Stimulated activated effector memory CD8-positive, alpha-beta T cell treated with anti-CD3 and anti-CD28 coated beads, Interleukin-12 subunit alpha, Interleukin-12 subunit beta, amount 100 ng/mL, for 72 hours (primary cell): ENCODE data around the gene TLR7.

Experiments
- ATAC-seq: fragments of 150-1000 bp; cut with Tn5 transposase; 2 replicates; pipeline ENCODE4 v1.10.0; 2021
- DNase-seq, 2 donors: peaks; one replicate each; pipeline ENCODE4 v3.0.0; 2021 to 2022; ENCODE audit warnings: low spot score in 2 of 2
- H3K27ac Mint-ChIP-seq: one replicate; pipeline ENCODE4 v1.8.0; 2022; ENCODE audit warnings: mild to moderate bottlenecking, mixed read lengths
- H3K36me3 Mint-ChIP-seq: one replicate; pipeline ENCODE4 v1.8.0; 2022; ENCODE audit warnings: mild to moderate bottlenecking, mixed read lengths
- H3K4me1 Mint-ChIP-seq: one replicate; pipeline ENCODE4 v1.8.0; 2022; ENCODE audit warnings: mixed read lengths
- H3K4me3 Mint-ChIP-seq: one replicate; pipeline ENCODE4 v1.8.0; 2022; ENCODE audit warnings: mild to moderate bottlenecking, mixed read lengths
- H3K9me3 Mint-ChIP-seq: one replicate; pipeline ENCODE4 v1.8.0; 2022; ENCODE audit warnings: mixed read lengths

TLR7 gene

DNA sequence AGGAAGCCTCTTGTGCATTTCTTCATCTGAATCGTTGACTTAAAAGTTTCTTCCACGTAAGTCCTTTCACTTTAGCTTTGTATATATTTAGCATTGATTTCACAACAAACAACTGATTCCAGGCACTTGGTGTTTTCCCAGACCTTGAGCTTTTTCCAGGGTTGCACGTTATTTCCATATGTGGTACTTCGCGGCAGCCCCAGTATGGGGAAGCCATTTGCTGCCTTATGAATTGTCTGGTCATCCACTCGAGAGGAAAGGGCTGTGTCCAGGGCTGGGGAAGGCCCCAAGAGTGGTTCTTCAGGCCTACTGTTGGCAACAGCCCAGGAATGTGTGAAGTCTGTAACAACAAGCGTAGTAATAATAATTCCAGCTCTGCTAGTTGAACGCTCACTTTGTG is 36.8 kb downstream of the TLR7 start:
- DNase-seq = no peak
- peaks cover 8% of the 10 kb centered on the region for H3K4me1 Mint-ChIP-seq
- H3K4me3 Mint-ChIP-seq = no peak overlapping the region
- no peaks in the 10 kb centered on the region for H3K9me3 Mint-ChIP-seq
- ATAC-seq = no peak
- no peaks in the 10 kb centered on the region for H3K36me3 Mint-ChIP-seq
- no peak overlapping the region for H3K27ac Mint-ChIP-seq

DNA sequence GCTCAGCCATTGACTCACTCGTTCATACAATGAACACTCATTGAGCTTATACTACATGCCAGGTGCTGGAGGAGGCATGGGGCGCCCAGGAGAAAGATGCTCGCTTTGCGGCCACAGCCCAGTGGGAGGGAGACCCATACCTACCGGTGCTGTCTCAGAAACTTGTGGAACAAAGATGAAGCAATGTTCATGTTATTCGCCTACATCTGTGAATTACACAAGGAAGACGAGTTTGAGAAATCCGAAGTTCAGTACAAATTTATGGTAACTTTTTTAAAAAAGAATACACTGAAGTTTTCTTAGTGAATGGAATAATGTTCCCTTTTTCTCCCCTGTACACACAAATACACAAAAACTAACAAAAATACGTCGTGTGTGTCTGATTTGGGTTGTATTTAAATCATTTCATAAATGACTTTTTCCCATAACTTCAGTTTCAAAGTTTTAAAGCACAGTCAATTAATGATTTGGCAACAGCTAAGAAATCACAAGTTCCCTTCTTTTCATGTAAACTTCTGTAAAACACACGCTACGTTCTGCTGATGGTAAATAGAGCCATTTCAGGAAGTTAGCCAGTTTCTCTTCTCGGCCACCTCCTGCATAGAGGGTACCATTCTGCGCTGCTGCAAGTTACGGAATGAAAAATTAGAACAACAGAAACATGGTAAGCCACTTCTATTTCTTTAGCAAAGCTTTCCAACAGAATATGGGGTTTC is 39.3 kb downstream of the TLR7 start, which contains the start of gene TLR8:
TSS of gene TLR8 (plus strand) at position 575 of the 716 bp plus-strand sequence. CDS start at position 662, 87 bp downstream.
- Mint-ChIP-seq H3K9me3 (no peaks in the 10 kb centered on the region), H3K4me1 (peaks cover 8% of the 10 kb centered on the region), H3K27ac (no peak within 1 kb of the TSS), H3K36me3 (no peaks in the 10 kb centered on the region), H3K4me3 (no peak within 1 kb of the TSS)
- ATAC-seq (no peak), DNase-seq (no peak)

- peak; percentile 61 for ATAC-seq
- H3K4me1 Mint-ChIP-seq = peaks cover 9% of the 10 kb centered on the region
- no peak overlapping the region for H3K4me3 Mint-ChIP-seq
- H3K27ac Mint-ChIP-seq = no peak overlapping the region
- no peak for DNase-seq
- H3K36me3 Mint-ChIP-seq = no peaks in the 10 kb centered on the region
- no peaks in the 10 kb centered on the region for H3K9me3 Mint-ChIP-seq
Measured at GRCh38 chrX:12910423-12911121, 43.7 kb downstream of the TLR7 start.

GRCh38 chrX:12911122-12911470 is 44.2 kb downstream of the TLR7 start:
- no peaks in the 10 kb centered on the region for H3K9me3 Mint-ChIP-seq

DNA sequence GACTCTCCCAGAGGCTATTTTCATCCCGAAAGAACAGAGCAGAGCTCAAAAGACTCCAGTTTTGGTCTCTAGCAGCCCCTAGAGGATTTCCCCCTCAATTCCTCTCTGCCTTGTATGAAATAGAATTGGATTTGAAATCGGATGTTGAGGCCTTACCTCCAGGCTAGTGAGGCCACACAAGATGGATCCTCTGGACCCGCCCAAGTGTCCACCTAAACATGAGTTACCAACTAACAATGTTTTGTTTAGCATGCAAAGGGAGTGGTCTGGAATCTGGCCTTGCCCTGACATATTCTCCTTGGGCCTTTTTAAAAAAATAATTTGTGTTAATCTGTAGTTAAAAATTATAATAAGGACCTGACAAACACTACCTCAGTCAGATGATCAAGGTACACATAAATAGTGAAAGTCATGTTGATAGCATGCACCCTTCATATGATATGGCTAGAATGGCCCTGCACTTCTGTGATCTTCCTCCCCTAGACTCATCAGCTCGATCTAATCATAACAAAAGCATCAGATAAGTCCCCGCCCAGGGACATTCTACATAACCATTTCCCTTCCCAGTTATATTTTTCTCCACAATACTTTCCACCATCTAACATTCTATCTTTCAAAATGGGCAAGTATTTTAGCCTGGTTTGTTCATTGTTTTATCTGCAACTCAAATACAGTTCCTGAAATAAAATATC is 46.1 kb downstream of the TLR7 start:
- Mint-ChIP-seq H3K27ac (no peak overlapping the region), H3K36me3 (no peaks in the 10 kb centered on the region), H3K4me1 (peaks cover 9% of the 10 kb centered on the region), H3K9me3 (no peaks in the 10 kb centered on the region), H3K4me3 (no peak overlapping the region)
- no peak for DNase-seq
- ATAC-seq = no peak

More at GRCh38 chrX:12911122-12911470, 44.2 kb downstream of the TLR7 start:
- DNase-seq (no peak), ATAC-seq (no peak)
- Mint-ChIP-seq H3K4me1 (peaks cover 9% of the 10 kb centered on the region), H3K36me3 (no peaks in the 10 kb centered on the region), H3K27ac (no peak overlapping the region), H3K4me3 (no peak overlapping the region)

DNA sequence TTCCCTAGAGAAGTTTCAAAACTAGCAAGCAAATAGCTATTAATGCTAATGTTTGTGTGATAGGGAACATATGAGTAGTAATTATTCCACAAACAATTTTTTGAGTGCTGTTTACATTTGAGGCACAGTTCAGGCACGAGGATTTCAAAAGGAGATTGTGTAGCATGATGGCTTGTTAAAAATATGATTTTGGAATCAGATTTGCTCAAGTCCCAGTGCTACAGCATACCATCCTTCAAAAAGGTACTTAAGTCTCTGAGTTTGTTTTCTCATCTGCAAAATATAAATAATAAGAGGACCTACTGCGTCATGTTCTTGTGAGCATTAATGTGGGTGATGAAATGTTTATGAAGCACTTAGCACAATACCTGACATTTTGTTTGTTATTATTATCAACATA is 50.9 kb downstream of the TLR7 start:
- no peaks in the 10 kb centered on the region for H3K9me3 Mint-ChIP-seq
- H3K27ac Mint-ChIP-seq = no peak overlapping the region
- H3K36me3 Mint-ChIP-seq = no peaks in the 10 kb centered on the region
- no peaks in the 10 kb centered on the region for H3K4me1 Mint-ChIP-seq
- no peak overlapping the region for H3K4me3 Mint-ChIP-seq
- DNase-seq (no peak), ATAC-seq (no peak)

DNA sequence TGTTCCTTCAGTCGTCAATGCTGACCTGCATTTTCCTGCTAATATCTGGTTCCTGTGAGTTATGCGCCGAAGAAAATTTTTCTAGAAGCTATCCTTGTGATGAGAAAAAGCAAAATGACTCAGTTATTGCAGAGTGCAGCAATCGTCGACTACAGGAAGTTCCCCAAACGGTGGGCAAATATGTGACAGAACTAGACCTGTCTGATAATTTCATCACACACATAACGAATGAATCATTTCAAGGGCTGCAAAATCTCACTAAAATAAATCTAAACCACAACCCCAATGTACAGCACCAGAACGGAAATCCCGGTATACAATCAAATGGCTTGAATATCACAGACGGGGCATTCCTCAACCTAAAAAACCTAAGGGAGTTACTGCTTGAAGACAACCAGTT is 52.2 kb downstream of the TLR7 start:
- H3K36me3 Mint-ChIP-seq = no peaks in the 10 kb centered on the region
- ATAC-seq (peak; percentile 96), DNase-seq (no peak)
- no peaks in the 10 kb centered on the region for H3K4me1 Mint-ChIP-seq
- H3K9me3 Mint-ChIP-seq = no peaks in the 10 kb centered on the region
- H3K4me3 Mint-ChIP-seq = peak overlapping the region; percentile 29
- no peak overlapping the region for H3K27ac Mint-ChIP-seq

- no peaks in the 10 kb centered on the region for H3K9me3 Mint-ChIP-seq
- no peak overlapping the region for H3K4me3 Mint-ChIP-seq
- no peak overlapping the region for H3K27ac Mint-ChIP-seq
Measured at GRCh38 chrX:12919620-12920019, 52.7 kb downstream of the TLR7 start.

DNA sequence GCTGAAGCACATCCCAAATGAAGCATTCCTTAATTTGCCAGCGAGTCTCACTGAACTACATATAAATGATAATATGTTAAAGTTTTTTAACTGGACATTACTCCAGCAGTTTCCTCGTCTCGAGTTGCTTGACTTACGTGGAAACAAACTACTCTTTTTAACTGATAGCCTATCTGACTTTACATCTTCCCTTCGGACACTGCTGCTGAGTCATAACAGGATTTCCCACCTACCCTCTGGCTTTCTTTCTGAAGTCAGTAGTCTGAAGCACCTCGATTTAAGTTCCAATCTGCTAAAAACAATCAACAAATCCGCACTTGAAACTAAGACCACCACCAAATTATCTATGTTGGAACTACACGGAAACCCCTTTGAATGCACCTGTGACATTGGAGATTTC is 54.1 kb downstream of the TLR7 start:
- ATAC-seq (no peak), DNase-seq (no peak)
- Mint-ChIP-seq H3K27ac (no peak overlapping the region), H3K9me3 (no peaks in the 10 kb centered on the region), H3K4me1 (no peaks in the 10 kb centered on the region), H3K4me3 (no peak overlapping the region), H3K36me3 (no peaks in the 10 kb centered on the region)

More at GRCh38 chrX:12919620-12920019, 52.7 kb downstream of the TLR7 start:
- Mint-ChIP-seq H3K4me1 (no peaks in the 10 kb centered on the region), H3K36me3 (no peaks in the 10 kb centered on the region)
- no peak for ATAC-seq
- no peak for DNase-seq

GRCh38 chrX:12921886-12922598 is 55.2 kb downstream of the TLR7 start:
- no peak overlapping the region for H3K27ac Mint-ChIP-seq
- no peaks in the 10 kb centered on the region for H3K36me3 Mint-ChIP-seq
- ATAC-seq (no peak), DNase-seq (no peak)
- H3K4me1 Mint-ChIP-seq = no peaks in the 10 kb centered on the region
- no peak overlapping the region for H3K4me3 Mint-ChIP-seq
- no peaks in the 10 kb centered on the region for H3K9me3 Mint-ChIP-seq

- H3K36me3 Mint-ChIP-seq = no peaks in the 10 kb centered on the region
- H3K27ac Mint-ChIP-seq = no peak overlapping the region
- ATAC-seq = no peak
- no peak overlapping the region for H3K4me3 Mint-ChIP-seq
- no peak for DNase-seq
- H3K4me1 Mint-ChIP-seq = no peaks in the 10 kb centered on the region
- H3K9me3 Mint-ChIP-seq = no peaks in the 10 kb centered on the region
Measured at GRCh38 chrX:12922599-12922919, 55.7 kb downstream of the TLR7 start.

DNA sequence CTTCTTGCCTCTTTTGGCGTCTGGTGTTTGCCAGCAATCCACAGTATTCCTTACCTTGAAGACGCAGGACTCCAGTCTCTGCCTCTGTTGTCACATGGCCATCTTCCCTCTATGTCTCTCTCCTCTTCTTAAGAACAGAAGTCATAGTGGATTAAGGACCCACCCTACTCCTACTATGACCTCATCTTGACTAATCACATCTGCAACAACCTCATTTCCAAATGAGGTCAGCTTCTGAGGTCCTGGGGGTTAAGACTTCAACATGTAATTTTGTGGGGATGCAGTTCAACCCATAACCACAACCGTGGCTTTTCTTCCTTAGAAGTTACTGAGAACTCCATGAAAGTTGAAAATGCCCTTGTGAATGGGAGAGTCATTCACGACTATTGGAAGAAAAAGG is 62.8 kb downstream of the TLR7 start:
- Mint-ChIP-seq H3K4me1 (peaks cover 6% of the 10 kb centered on the region), H3K9me3 (no peaks in the 10 kb centered on the region), H3K4me3 (no peak overlapping the region), H3K36me3 (no peaks in the 10 kb centered on the region), H3K27ac (peak overlapping the region; percentile 37)
- ATAC-seq (peak; percentile 86), DNase-seq (no peak)

- Mint-ChIP-seq H3K27ac (peak overlapping the region; percentile 37), H3K4me3 (no peak overlapping the region), H3K36me3 (no peaks in the 10 kb centered on the region), H3K4me1 (peaks cover 6% of the 10 kb centered on the region), H3K9me3 (no peaks in the 10 kb centered on the region)
- DNase-seq = no peak
- peak; percentile 61 for ATAC-seq
Measured at GRCh38 chrX:12930150-12930549, 63.3 kb downstream of the TLR7 start.

GRCh38 chrX:12932244-12932643 is 65.4 kb downstream of the TLR7 start:
- Mint-ChIP-seq H3K27ac (no peak overlapping the region), H3K4me1 (peaks cover 6% of the 10 kb centered on the region), H3K36me3 (no peaks in the 10 kb centered on the region), H3K4me3 (no peak overlapping the region), H3K9me3 (no peaks in the 10 kb centered on the region)
- DNase-seq = no peak
- no peak for ATAC-seq

- Mint-ChIP-seq H3K4me3 (no peak overlapping the region), H3K4me1 (peaks cover under 1% of the 10 kb centered on the region), H3K9me3 (no peaks in the 10 kb centered on the region), H3K36me3 (no peaks in the 10 kb centered on the region), H3K27ac (no peak overlapping the region)
- ATAC-seq (no peak), DNase-seq (no peak)
Measured at GRCh38 chrX:12934850-12935249, 68.0 kb downstream of the TLR7 start.
